C4-2B (cell line): ENCODE results near the gene METTL1.

Experiments
- ZFX ChIP-seq: fragments of 450-650 bp; IDR thresholded peaks from 2 replicates; pipeline ENCODE4 v1.6.1; 2017
- TF ChIP-seq, protein P1 (sequence below): fragments of 450-650 bp; conservative IDR thresholded peaks from 2 replicates; pipeline ENCODE4 v1.5.1; 2017; ENCODE audit warnings: mild to moderate bottlenecking

DNA sequence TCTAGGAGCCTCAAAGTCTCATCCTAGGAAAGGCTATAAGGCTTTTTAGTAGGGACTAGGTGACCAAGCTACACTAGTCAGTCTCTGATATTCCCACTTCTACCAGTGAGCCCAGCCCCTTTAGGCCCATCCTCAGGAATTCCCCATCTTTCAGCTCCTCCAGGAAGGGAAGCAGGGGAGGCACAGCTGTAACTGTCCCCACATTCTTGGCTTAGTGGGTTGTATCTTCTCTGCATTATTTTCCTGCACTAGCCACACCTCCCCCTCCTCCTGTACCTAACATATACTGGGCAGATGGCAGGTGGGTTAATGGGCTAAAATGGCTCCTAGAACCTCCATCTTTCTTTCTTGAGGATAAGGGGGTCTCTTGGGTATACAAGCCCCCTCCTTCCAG lies 4.6 kb downstream of the METTL1 start:
- TF ChIP-seq, protein P1, sequence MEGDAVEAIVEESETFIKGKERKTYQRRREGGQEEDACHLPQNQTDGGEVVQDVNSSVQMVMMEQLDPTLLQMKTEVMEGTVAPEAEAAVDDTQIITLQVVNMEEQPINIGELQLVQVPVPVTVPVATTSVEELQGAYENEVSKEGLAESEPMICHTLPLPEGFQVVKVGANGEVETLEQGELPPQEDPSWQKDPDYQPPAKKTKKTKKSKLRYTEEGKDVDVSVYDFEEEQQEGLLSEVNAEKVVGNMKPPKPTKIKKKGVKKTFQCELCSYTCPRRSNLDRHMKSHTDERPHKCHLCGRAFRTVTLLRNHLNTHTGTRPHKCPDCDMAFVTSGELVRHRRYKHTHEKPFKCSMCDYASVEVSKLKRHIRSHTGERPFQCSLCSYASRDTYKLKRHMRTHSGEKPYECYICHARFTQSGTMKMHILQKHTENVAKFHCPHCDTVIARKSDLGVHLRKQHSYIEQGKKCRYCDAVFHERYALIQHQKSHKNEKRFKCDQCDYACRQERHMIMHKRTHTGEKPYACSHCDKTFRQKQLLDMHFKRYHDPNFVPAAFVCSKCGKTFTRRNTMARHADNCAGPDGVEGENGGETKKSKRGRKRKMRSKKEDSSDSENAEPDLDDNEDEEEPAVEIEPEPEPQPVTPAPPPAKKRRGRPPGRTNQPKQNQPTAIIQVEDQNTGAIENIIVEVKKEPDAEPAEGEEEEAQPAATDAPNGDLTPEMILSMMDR, result no peak
- no peak for TF ChIP-seq ZFX
